ENCODE results near the gene IFNLR1.

GRCh38 chr1:24142546-24143534, 44.2 kb downstream of the IFNLR1 start, which contains the start of gene IL22RA1:
- TF ChIP-seq POLR2AphosphoS5 (IDR thresholded peaks at IDR 0.05; ENCODE audit: low read depth, low read length) (no peak), TAF1 (IDR thresholded peaks at IDR 0.05; ENCODE audit: borderline replicate concordance, insufficient read depth, low read length) (no peak), REST (IDR thresholded peaks at IDR 0.05; ENCODE audit: insufficient read depth in 1 of 2, low read depth in 2 of 2, low read length in 2 of 2) (no peak), SIN3A (IDR thresholded peaks at IDR 0.05; ENCODE audit: borderline replicate concordance, insufficient read depth, low read length) (no peak)

Data from PFSK-1 (cell line).